KOPT-K1 (cell line): ENCODE results near the gene TESPA1.

Experiments used
- H3K27ac ChIP-seq: fragments of 200-600 bp; sonication (generic); 2 replicates; pipeline ENCODE4 v1.5.1; 2016; ENCODE audit warnings: antibody characterized with exemption, mild to moderate bottlenecking, low read depth, low read length; ENCODE audit not compliant: poor library complexity, severe bottlenecking
- H3K36me3 ChIP-seq: fragments of 200-600 bp; sonication (generic); 2 replicates; pipeline ENCODE4 v1.5.1; 2017; ENCODE audit warnings: antibody characterized with exemption, mild to moderate bottlenecking, low read length, moderate library complexity; ENCODE audit not compliant: insufficient read depth
- H3K9me3 ChIP-seq: fragments of 200-600 bp; sonication (generic); 2 replicates; pipeline ENCODE4 v1.5.1; 2017; ENCODE audit warnings: antibody characterized with exemption, low read length, mild to moderate bottlenecking; ENCODE audit not compliant: insufficient read depth, poor library complexity, severe bottlenecking

The TESPA1 gene, protein sequence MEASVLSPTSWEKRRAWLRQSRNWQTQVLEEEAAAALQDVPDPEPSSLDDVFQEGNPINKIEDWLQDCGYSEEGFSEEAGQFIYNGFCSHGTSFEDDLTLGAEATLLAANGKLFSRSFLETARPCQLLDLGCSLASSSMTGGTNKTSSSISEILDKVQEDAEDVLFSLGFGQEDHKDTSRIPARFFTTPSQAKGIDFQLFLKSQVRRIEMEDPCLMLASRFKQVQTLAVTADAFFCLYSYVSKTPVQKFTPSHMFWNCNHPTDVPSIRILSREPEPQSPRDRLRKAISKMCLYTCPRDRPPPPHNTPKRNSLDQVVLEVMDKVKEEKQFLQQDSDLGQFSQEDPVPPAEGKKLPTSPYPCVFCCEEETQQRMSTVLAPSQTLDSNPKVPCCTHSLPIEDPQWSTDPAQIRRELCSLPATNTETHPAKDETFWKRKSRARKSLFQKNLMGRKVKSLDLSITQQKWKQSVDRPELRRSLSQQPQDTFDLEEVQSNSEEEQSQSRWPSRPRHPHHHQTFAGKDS

DNA sequence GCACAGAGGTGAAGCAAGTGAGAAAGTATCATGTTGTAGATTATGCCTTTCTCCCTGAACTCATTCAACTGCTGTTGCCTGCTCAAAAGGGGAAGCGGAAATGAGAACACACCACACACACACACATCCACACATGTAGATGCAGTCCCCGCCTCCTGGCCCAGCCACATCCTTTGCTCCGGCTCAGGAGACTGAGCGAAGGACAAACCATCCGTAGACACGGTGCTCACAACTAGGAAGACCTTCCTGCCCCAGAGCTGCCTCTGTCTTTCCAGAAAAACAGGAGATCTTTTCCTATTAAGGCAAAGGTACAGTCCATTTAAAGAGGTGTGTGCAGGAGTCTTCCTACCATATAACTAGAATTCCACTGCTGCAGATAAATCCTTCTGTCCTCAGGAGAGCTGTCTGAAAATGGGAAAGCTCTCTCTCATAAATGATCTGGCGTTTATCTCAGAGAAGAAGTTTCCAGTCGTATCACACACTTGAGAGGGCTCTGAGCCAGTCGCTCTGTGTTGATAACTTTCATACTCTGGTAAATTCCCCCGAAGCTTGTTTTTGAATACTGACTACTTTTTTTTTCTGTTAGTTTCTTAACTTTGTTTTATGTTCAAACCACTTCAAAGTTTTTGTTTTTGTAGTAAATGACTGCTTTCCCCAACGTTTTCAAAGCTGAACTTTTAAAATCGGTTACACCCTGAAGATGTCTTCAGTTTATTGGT, at the start of gene TESPA1:
TESPA1 (minus strand) TSS at position 105 of the 719 bp plus-strand sequence. CDS start 10,200 bp downstream, outside the sequence.
- Histone ChIP-seq H3K9me3 (no peaks in the 10 kb centered on the region), H3K27ac (peak within 1 kb of the TSS; percentile 94), H3K36me3 (peaks cover 28% of the 10 kb centered on the region)

DNA sequence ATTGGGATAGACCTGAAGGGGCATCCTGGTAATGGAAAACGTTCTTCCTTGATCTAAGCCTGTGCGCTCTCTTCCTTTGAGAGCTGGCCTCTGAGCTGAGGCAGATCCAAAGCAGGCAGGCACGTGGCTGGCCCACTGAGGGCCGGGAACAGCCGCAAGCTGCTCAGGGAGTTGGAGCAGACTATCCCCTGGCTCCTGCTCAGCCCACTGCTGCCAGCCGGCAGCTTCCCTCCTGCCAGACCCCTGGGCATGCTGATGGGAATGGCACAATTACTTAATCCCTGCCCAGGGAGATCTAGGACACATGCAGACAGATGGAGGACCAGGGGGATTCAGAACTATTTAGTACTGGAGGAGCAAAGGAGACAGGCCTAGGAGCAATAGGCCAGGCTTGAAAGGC, 49.7 kb upstream of the TESPA1 start:
- Histone ChIP-seq H3K36me3 (no peaks in the 10 kb centered on the region), H3K9me3 (no peaks in the 10 kb centered on the region), H3K27ac (no peak overlapping the region)

DNA sequence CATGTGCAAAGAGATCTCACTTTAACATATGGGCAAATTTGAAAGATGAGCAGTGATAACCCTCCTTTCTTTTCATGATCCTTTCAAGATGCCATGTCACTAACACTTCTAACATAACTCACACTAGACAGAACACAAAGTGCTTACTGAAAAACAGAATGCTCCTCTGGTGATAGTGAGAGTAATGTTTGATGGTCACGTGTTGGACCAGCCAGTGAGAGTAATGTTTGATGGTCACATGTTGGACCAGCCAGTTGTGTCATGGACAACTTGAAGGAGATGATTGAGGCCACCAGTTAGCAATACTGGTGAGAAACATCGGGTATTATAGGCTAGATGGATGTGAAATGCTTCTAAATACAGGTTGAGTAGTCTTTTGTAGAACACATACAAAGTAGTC, 40.9 kb upstream of the TESPA1 start:
- no peaks in the 10 kb centered on the region for H3K9me3 ChIP-seq
- no peak overlapping the region for H3K27ac ChIP-seq
- H3K36me3 ChIP-seq: no peaks in the 10 kb centered on the region

DNA sequence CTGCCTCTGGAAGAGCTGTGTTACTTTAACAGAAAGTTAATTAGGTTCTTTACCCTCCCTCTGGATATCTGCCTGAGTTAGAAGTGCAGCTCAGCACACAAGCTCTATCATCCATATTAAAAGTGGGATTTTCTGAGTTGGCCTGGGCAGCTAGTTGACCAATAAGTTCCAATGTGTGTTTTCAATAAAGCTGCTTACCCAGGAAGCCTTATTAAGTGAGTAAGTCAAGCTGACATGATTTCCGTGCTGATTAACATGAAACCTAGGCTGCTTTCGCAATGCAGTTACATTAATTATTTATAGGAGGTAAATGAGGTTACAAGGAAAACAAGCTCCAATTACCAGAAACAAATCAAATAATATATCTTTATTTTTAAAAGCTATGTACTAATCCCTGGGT, 40.0 kb upstream of the TESPA1 start:
- no peaks in the 10 kb centered on the region for H3K36me3 ChIP-seq
- no peaks in the 10 kb centered on the region for H3K9me3 ChIP-seq
- no peak overlapping the region for H3K27ac ChIP-seq

DNA sequence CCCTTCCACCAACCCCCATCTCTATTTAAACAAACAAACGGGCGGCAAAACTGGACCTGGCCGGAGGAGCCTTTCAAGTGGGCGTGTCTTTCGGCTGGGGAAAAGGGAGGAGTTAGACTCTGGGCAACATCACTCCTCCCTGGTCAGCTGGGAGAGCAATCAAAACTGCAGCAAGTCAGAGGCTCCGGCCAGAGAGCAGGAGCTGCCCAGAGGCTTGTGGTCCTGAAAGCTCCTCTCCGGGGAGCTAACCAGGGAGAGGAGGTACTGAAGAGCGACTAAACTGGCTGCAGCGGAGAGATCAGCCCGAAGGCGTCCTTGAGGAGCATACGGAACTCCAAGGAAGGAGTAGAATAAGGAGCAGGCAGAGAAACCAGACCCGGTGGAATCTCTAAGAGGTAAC, 35.2 kb upstream of the TESPA1 start, which contains the start of gene NEUROD4:
NEUROD4 (plus strand) TSS at position 191 of the 400 bp plus-strand sequence. CDS start 6,466 bp downstream, outside the sequence.
- Histone ChIP-seq H3K9me3 (no peaks in the 10 kb centered on the region), H3K27ac (no peak within 1 kb of the TSS), H3K36me3 (no peaks in the 10 kb centered on the region)

- Histone ChIP-seq H3K9me3 (peaks cover 16% of the 10 kb centered on the region), H3K27ac (no peak overlapping the region), H3K36me3 (no peaks in the 10 kb centered on the region)
These were observed 32.9 kb upstream of the TESPA1 start for GRCh38 chr12:55017416-55017925.

- no peak overlapping the region for H3K27ac ChIP-seq
- H3K36me3 ChIP-seq: no peaks in the 10 kb centered on the region
- peaks cover 22% of the 10 kb centered on the region for H3K9me3 ChIP-seq
These were observed 24.5 kb upstream of the TESPA1 start for GRCh38 chr12:55008944-55009585.

DNA sequence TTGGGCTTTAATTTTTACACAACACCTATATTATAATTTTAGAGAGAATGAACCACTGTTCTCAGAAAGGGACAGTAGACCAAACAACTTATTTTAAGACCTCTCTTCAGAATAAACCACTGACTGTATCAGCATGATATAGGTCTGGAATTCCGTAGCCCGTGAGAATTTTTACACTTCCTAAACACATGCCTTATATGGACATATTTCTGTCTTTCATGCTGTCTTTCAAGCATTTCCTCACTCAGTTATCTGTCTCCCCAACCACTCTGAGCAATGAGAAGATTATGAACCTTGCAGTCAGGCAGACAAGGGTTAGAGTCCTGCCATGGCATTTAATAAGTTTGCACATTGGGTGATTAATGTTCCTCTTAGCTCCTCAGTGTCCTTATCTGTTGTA, 17.8 kb upstream of the TESPA1 start:
- Histone ChIP-seq H3K9me3 (no peaks in the 10 kb centered on the region), H3K27ac (no peak overlapping the region), H3K36me3 (no peaks in the 10 kb centered on the region)

- H3K27ac ChIP-seq: no peak overlapping the region
- H3K36me3 ChIP-seq: no peaks in the 10 kb centered on the region
These were observed 16.8 kb upstream of the TESPA1 start for GRCh38 chr12:55001198-55001868.

DNA sequence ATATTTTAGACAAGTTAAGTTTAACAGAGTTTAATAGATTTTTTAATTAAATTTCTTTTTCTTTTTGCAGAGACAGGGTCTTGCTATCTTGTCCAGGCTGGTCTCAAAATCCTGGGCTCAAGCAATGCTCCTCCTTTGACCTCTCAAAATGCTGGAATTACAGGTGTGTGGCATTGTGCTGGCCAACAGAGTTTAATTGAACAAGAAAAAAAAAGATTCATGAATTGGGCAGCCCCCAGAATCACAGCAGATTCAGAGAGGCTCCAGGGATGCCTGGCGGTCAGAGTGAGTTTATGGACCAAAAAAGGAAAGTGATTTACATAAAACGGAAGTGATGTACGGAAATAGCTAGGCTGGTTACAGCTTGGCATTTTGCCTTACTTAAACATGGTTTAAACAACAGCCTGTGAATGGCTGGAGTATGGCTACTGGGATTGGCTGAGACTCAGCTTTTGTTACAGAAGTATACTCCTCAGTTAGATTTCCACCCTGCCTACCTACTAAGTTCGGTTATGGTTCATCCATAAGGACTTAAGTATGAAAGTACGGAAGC, 14.5 kb upstream of the TESPA1 start:
- Histone ChIP-seq H3K36me3 (no peaks in the 10 kb centered on the region), H3K9me3 (no peaks in the 10 kb centered on the region), H3K27ac (no peak overlapping the region)

More at GRCh38 chr12:55001198-55001868, 16.8 kb upstream of the TESPA1 start:
- H3K9me3 ChIP-seq: no peaks in the 10 kb centered on the region

GRCh38 chr12:54997929-54998522, 13.5 kb upstream of the TESPA1 start:
- Histone ChIP-seq H3K27ac (no peak overlapping the region), H3K36me3 (no peaks in the 10 kb centered on the region), H3K9me3 (no peaks in the 10 kb centered on the region)

DNA sequence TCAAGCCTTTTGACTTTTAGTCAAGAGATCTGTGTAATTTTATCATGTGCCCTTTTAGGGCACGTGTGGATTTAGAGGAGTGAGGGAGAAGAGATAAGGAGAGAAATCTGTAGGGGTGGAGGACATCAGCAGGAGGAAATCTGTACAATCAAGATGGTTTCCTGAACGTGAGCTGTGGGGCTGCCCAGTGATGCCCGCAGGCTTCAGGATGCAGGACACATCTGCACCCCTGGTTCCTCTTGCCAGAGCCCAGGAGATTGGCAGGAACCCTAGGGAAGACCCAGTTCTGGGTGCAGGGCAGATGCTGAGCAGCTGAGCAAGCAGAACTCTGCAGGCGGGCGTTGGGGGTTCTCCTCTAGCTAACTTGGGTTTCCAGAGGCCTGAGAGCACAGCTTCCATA, 11.6 kb upstream of the TESPA1 start:
- Histone ChIP-seq H3K36me3 (no peaks in the 10 kb centered on the region), H3K27ac (no peak overlapping the region)

DNA sequence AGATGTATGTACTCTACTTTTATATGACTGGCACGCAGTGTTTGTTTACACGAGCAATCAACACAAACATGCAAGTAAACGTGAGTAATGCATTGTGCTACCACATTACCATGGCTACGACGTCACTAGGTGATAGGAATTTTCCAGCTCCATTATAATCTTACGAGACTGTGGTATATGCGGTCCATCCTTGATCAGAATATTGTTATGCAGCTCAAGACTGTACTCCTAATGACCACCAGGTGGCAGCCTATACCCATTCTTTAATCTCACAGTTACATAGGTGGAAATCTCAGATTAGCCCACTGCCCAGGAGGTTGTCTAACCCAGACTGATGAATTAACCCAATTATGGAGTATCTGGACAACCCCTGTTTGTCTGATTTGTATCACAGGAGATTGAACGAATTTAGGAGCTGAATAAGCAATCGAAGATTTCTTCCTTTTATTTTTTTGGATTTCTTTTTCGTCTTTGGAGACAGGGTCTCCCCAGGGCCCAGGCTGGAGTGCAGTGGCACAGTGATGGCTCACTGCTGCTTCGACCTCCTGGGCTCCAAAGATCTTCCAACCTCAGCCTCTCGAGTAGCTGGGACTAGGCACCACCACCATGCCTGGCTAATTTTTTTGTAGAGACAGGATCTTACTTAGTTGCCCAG, 8.7 kb upstream of the TESPA1 start:
- Histone ChIP-seq H3K36me3 (no peaks in the 10 kb centered on the region), H3K27ac (no peak overlapping the region)

More for the DNA sequence above, 11.6 kb upstream of the TESPA1 start:
- no peaks in the 10 kb centered on the region for H3K9me3 ChIP-seq

More for the DNA sequence above, 8.7 kb upstream of the TESPA1 start:
- H3K9me3 ChIP-seq: no peaks in the 10 kb centered on the region
